DOHH2 (cell line): ENCODE data around the gene NLGN3.

Experiments used
- EZH2phosphoT487 ChIP-seq: fragments of 200-600 bp; sonication (generic); IDR thresholded peaks from 2 replicates; pipeline ENCODE4 v1.6.1; 2017; ENCODE audit warnings: borderline replicate concordance, mild to moderate bottlenecking, antibody characterized with exemption, low read length, moderate library complexity, mixed read lengths
- TF ChIP-seq, protein P1 (sequence below): fragments of 200-600 bp; sonication (generic); IDR thresholded peaks from one replicate; pipeline ENCODE4 v1.5.1; 2014; ENCODE audit warnings: antibody characterized with exemption, mild to moderate bottlenecking, low read depth, low read length; ENCODE audit not compliant: poor library complexity, severe bottlenecking

DNA sequence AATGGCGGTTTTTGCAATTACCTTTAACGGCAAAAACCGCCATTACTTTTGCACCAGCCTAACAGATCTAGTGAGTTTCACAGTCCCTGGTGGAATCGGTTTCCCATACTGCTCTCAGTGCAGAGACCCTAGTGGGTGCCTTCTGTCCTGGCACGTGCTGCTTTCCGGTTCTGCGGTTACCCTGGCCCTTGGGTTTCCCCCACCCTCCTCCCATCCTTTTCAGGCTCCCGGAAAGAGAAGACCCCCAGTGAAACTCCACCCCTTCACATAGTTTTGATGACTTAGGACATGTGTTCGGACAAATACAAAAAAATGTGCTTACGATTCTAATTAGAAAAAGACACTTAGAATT lies 36.9 kb downstream of the NLGN3 start:
- TF ChIP-seq, protein P1, sequence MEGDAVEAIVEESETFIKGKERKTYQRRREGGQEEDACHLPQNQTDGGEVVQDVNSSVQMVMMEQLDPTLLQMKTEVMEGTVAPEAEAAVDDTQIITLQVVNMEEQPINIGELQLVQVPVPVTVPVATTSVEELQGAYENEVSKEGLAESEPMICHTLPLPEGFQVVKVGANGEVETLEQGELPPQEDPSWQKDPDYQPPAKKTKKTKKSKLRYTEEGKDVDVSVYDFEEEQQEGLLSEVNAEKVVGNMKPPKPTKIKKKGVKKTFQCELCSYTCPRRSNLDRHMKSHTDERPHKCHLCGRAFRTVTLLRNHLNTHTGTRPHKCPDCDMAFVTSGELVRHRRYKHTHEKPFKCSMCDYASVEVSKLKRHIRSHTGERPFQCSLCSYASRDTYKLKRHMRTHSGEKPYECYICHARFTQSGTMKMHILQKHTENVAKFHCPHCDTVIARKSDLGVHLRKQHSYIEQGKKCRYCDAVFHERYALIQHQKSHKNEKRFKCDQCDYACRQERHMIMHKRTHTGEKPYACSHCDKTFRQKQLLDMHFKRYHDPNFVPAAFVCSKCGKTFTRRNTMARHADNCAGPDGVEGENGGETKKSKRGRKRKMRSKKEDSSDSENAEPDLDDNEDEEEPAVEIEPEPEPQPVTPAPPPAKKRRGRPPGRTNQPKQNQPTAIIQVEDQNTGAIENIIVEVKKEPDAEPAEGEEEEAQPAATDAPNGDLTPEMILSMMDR = no peak
- TF ChIP-seq EZH2phosphoT487 = no peak
